Anterior cingulate cortex (tissue), 58 donors: ENCODE results near the gene GALNT2.

Source experiments
- DNase-seq, 58 donors: peaks; one replicate each; lab custom pipeline; 2025; lab: John Stamatoyannopoulos, UW

Gene GALNT2

GRCh38 chr1:230049731-230050130 lies 17.3 kb upstream of the GALNT2 start:
- DNase-seq: no peak

DNA sequence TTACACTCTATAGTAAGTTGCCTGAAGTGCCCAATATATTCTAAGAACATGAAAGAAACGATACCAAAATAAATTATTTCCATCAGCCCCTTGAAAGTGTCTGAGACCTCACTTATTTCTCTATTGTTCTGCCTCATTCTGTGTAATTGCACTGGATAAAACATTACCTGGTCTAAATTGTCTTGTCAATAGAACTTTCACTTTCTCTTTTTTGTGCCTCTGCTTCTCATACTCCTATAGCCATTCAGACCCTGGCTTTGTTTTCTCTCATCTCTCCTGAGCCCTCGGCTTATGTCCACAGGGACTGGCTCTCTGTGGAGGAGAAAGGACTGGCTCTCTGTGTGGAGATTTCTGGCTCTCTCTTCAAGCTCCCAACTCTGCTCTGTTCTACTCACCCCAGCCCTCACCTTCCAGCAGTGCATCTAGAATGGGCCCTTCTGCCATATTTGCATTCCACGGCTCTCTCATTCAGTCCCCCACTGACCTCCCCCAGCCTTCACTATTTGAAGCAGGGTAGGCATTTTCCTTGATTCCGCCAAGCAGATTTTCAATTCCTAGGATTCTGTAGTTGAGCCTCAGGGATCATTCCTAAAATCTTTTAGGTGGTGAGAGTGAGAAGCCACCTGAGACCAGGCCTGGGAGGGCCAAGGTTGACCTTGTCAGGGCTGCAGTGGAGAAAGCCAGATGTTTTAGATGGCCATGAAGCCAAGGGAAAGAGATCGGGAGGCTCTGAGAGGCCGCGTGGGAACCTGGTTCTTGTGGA lies 15.9 kb upstream of the GALNT2 start:
- no peak for DNase-seq

DNA sequence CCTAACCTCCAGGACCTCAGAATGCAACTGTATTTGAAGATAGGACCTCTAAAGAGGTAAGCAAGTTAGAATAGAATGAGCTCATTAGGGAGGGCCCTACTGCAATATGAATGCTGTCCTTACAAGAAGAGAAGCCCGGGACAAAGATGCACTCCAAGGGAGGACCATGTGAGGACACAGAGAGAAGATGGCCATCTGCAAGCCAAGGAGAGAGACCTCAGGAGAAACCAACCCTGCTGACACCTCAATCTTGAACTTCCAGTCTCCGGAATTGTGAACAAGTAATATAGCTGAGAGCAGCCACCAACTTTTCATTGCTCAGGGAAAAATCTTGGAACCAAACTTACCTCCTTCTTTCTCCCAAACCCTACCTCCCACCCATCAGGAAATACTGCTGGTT lies 15.0 kb upstream of the GALNT2 start:
- DNase-seq: no peak

DNA sequence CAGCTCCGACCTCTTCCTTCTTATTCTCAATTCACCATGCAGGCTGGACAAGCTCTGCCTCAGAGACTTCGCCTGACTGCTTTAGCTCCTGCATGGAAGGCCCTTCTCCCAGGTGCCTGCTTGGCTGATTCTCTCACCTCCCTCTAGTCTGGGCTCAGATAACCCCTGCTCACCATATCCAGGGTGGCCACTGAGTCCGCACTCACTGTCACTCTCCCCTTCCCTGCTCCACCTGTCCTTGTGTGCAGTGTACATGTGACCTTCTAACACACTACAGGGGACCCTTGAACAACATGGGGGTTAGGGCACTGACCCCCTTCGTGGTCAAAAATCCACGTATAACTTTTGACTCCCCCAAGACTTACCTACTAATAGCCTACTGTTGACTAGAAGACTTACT lies 14.4 kb upstream of the GALNT2 start:
- no peak for DNase-seq

GRCh38 chr1:230054092-230054749 lies 12.8 kb upstream of the GALNT2 start:
- no peak for DNase-seq

- no peak for DNase-seq
These were observed 10.9 kb upstream of the GALNT2 start for GRCh38 chr1:230056098-230056497.

- DNase-seq: peak in 3 of 58 donors; percentile 14 to 29 (median 20)
These were observed 9.9 kb upstream of the GALNT2 start for GRCh38 chr1:230057100-230057499.

DNA sequence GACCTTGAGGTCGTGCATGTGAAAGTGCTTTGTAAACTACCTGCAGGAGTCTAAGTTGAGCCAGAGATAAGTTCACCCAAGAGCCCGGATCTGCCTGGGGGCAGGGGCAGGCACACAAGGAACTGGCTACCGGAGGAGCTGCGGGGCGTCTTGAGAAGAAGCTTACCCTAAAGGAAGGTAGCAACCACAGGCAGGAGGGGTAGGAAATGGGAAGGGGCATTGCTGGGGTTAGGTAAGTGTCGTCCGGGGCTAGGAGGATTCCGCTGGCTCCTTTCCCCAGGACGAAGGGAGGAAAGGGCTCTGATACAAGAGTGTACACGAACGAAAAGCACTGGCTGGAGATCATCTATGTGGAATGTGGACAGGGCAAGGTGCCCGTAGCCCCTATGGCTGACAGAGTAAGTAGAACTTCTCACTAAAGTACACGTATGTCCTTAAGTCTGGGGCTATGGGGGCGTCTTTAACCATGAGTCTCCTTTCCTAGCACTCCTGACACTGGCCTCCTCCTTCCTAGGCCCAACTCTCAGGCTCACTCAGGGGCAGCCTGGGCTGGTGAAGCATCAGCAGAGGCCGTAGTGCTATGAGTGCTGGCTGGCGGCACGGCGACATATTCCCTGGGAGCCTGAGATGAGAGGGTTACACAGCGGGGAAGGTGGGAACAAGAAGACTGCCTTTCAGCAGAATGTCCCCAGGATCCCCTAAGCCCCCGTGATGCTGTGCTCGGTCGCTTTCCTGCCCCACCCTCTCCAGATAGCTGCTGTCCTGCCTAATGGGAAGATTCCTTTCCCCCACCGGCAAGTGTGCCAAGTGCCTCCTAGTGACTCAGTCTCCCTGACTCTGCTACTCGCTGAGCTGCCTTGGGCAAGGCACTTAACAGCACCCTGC lies 9.1 kb upstream of the GALNT2 start:
- no peak for DNase-seq

DNA sequence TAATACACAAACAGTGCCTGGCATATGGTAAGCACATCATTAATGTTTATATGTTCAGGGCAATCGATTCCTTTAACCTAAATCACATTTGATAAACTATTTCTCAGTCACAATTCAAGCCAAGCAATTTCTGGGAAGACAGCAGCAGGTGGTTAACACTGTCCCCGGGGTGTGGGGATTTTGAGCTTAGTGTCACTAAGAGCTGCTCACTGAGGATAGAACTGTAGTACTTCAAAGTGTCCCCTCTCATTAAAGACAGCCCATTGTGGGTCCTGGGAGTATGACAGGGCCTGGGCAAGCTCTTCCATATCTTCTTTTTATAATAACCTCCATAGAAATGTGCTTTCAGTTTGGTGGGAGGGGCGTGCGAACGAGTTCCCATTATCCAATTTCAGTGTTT lies 8.4 kb upstream of the GALNT2 start:
- no peak for DNase-seq

- no peak for DNase-seq
These were observed 5.2 kb upstream of the GALNT2 start for GRCh38 chr1:230061801-230062200.

DNA sequence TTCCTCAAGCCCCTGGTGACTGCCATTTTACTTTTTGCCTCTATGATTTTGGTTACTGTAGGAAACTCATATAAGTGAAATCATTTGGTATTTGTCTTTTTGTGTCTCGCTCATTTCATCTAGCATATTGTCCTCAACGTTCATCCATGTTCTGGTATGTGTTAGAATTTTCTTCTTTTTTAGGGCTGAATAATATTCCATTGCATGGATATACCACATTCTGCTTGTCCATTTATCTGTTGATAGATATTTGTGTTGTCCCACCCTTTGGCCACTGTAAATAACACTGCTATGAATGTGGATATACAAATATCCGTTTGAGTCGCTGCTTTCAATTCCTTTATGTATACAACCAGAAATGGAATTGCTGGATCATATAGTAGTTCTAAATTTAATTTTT lies 4.5 kb upstream of the GALNT2 start:
- no peak for DNase-seq

DNA sequence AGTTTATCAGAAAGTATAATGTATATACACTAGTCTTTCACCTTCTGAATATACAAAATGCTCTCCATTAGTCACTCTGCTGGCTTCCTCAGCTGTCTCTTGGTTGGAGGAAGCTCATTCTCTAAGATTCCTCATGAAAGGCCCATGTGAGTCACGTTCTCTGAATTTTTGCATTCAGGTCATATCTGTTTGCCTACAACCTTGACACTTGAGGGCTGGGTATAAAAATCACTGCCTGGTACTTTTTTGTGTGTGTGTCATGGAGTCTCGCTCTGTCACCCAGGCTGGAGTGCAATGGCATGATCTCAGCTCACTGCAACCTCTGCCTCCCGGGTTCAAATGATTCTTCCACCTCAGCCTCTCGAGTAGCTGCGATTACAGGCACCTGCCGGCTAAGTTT lies 2.8 kb upstream of the GALNT2 start:
- no peak for DNase-seq

DNA sequence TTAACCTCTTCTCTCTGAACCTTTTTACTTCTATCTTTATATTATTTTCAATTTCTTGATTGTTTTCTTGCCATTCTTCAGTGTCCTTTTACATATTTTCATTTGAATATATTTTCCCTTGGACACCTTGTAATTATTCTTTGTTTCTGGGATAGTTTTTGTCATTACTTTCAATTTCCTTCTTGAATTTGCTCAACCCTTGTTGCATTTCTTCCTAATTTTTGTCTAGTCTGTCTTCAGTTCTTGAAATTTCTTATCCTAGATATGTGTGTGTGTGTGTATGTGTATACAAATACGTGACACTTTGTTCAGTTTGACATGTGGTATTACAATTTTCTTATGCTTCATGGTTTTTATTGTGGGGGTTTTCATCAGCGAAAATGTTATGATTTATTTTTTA lies 1.9 kb upstream of the GALNT2 start:
- DNase-seq: no peak

DNA sequence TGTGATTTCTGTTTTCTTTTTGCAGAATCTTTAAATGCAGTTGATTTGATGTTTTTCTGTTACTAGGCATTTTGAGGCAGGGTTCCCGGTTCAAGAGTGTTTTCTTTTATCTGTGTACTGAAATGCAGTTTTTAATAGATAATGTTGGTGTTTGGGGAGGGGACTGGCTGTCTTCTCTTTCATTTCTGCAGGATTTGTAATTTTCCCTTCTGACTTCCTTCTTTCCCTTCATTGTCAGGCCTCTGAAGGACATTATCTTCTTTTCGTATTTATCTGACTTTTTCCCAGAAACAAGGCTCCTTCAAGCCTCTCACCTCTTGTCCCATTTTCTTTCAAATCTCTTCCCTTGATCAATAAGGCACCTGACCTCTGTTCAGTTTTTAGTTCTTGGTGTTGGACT lies 1.5 kb upstream of the GALNT2 start:
- DNase-seq: no peak

- DNase-seq: no peak
These were observed 1.0 kb upstream of the GALNT2 start for GRCh38 chr1:230066031-230066430.

- DNase-seq: peak in 8 of 58 donors; percentile 25 to 51 (median 41)
These were observed 407 bp downstream of the GALNT2 start for GRCh38 chr1:230067419-230067870.

- DNase-seq: peak in 11 of 58 donors; percentile 18 to 59 (median 36)
These were observed 1.0 kb downstream of the GALNT2 start for GRCh38 chr1:230067871-230068620.

GRCh38 chr1:230068621-230068873 lies 1.5 kb downstream of the GALNT2 start:
- DNase-seq: no peak

GRCh38 chr1:230068952-230069684 lies 2.1 kb downstream of the GALNT2 start:
- DNase-seq: peak in 4 of 58 donors; percentile 11 to 23 (median 14)

GRCh38 chr1:230069796-230070195 lies 2.8 kb downstream of the GALNT2 start:
- DNase-seq: peak in 1 of 58 donors; percentile 12
